K562 (cell line): ENCODE measurements around the gene ANO6. TPM values are rescaled to one million over a fixed set of nuclear protein-coding genes. Genes with fewer than 3 reads are reported as not detected.
A peak's percentile ranks its signal among the peaks of the same experiment; 100 is the strongest.

ENCODE experiments used
- ATAC-seq: fragments of 200-7000 bp; cut with Tn5 transposase; 3 replicates; pipeline ENCODE4 v1.9.1; 2020; ENCODE audit warnings: moderate library complexity
- BruUV-seq: library from RNA; stranded (reverse); fragments of 400-500 nt; replicated peaks from 2 replicates; lab custom pipeline; 2021; lab: Mats Ljungman, UMichigan
- CTCF ChIA-PET: fragments of 300-600 bp; formaldehyde crosslinking; extraction: SDS; loops from one replicate; lab custom pipeline; 2021; ENCODE audit warnings: low intra/inter-chr PET ratio; lab: Yijun Ruan, JAX
- POLR2A ChIA-PET: fragments of 300-600, 350-650 bp; sonication (Branson Sonifier 250); formaldehyde crosslinking; extraction: SDS; loops from one replicate; lab custom pipeline; 2021; ENCODE audit warnings: antibody characterized with exemption, inconsistent platforms; lab: Yijun Ruan, JAX
- DNase-seq, 4 experiments: peaks; one replicate each; pipeline versions ENCODE4 v3.0.0 to v3.0.0-alpha.2; 2011 to 2018; ENCODE audit warnings: low spot score in 3 of 4, mixed read lengths in 3 of 4; ENCODE audit errors: extremely low read depth in 1 of 4
- FAIRE-seq: peaks from 2 replicates; lab custom pipeline; 2011; peaks lifted over from hg19 to GRCh38; lab: Jason Lieb, UNC
- H2AFZ ChIP-seq: 2 replicates; pipeline ENCODE4 v1.6.0; 2011; ENCODE audit warnings: low read depth, low read length, control low read depth, inconsistent platforms
- H3K27ac ChIP-seq: fragments of 200-600 bp; 3 replicates; pipeline ENCODE4 v1.8.0; 2011; ENCODE audit warnings: low read depth, mild to moderate bottlenecking, control low read depth, inconsistent platforms, low read length, moderate library complexity, mixed read lengths; ENCODE audit errors: extremely low read depth
- H3K27me3 ChIP-seq, 2 experiments: fragments of 300-600 bp in 1 of 2; 2 replicates in 1 of 2; 3 replicates in 1 of 2; pipeline versions ENCODE4 v1.6.0 to v1.8.0; 2011; ENCODE audit warnings: inconsistent platforms in 2 of 2, low read length in 2 of 2, mild to moderate bottlenecking in 1 of 2, mixed read lengths in 1 of 2, moderate library complexity in 1 of 2; ENCODE audit not compliant: control insufficient read depth in 2 of 2, insufficient read depth in 2 of 2
- H3K36me3 ChIP-seq: fragments of 300-600 bp; 3 replicates; pipeline ENCODE4 v1.8.0; 2011; ENCODE audit warnings: mild to moderate bottlenecking, low read length, inconsistent platforms; ENCODE audit not compliant: control insufficient read depth, insufficient read depth
- H3K4me1 ChIP-seq, 2 experiments: fragments of 200-600 bp in 1 of 2; replicated peaks in 1 of 2; 2 replicates in 1 of 2; 3 replicates in 1 of 2; pipeline versions ENCODE4 v1.5.1 to v1.8.0; 2011; ENCODE audit warnings: inconsistent platforms in 2 of 2, low read length in 2 of 2, mild to moderate bottlenecking in 1 of 2, mixed read lengths in 1 of 2, moderate library complexity in 1 of 2; ENCODE audit not compliant: control insufficient read depth in 2 of 2, insufficient read depth in 2 of 2
- H3K4me2 ChIP-seq: 2 replicates; pipeline ENCODE4 v1.6.1; 2011; ENCODE audit warnings: low read length, control low read depth, inconsistent platforms, mixed read lengths; ENCODE audit not compliant: insufficient read depth
- H3K4me3 ChIP-seq: fragments of 200-600 bp; sonication (generic), shearing (Covaris generic); 2 replicates; pipeline ENCODE4 v1.5.1; 2016; ENCODE audit warnings: control low read depth, inconsistent platforms
- H3K79me2 ChIP-seq: fragments of 200-600 bp; 3 replicates; pipeline ENCODE4 v1.8.0; 2011; ENCODE audit warnings: low read length, inconsistent platforms; ENCODE audit not compliant: control insufficient read depth, insufficient read depth
- H3K9ac ChIP-seq, 2 experiments: 2 replicates each; pipeline versions ENCODE4 v1.6.0 to v1.6.1; 2011; ENCODE audit warnings: low read depth in 2 of 2, low read length in 2 of 2, control low read depth in 1 of 2, inconsistent platforms in 1 of 2, mild to moderate bottlenecking in 1 of 2, mixed read lengths in 1 of 2; ENCODE audit not compliant: insufficient read depth in 1 of 2
- H3K9me1 ChIP-seq: one replicate; pipeline ENCODE4 v1.6.0; 2011; ENCODE audit warnings: inconsistent platforms, mild to moderate bottlenecking, low read length, moderate library complexity; ENCODE audit not compliant: control insufficient read depth, insufficient read depth
- H3K9me3 ChIP-seq: replicated peaks from 2 replicates; pipeline ENCODE4 v1.5.1; 2011; ENCODE audit warnings: low read depth, low read length, inconsistent platforms; ENCODE audit not compliant: control insufficient read depth, insufficient read depth
- H4K20me1 ChIP-seq: replicated peaks from 2 replicates; pipeline ENCODE4 v1.6.1; 2011; ENCODE audit warnings: low read length, inconsistent platforms, mixed read lengths; ENCODE audit not compliant: control insufficient read depth, insufficient read depth
- CBX1 ChIP-seq: sonication (generic); IDR thresholded peaks from 2 replicates; pipeline ENCODE4 v1.6.1; 2016; ENCODE audit warnings: antibody characterized with exemption, low read depth, mild to moderate bottlenecking
- CEBPZ ChIP-seq: fragments of 150-350 bp; IDR thresholded peaks from 2 replicates; pipeline ENCODE4 v1.6.1; 2014; ENCODE audit warnings: low read depth, mild to moderate bottlenecking, low read length, borderline replicate concordance
- GMEB1 ChIP-seq: fragments of 250-450 bp; sonication (Bioruptor Pico); IDR thresholded peaks from 2 replicates; pipeline ENCODE4 v1.4.0; 2020; ENCODE audit warnings: mild to moderate bottlenecking
- KLF6 ChIP-seq: fragments of 250-450 bp; sonication (Bioruptor Pico); IDR thresholded peaks from 2 replicates; pipeline ENCODE4 v1.4.0; 2020; ENCODE audit warnings: mild to moderate bottlenecking, moderate library complexity, borderline replicate concordance
- PHF20 ChIP-seq: fragments of 450-650 bp; IDR thresholded peaks from 2 replicates; pipeline ENCODE4 v1.6.1; 2018; ENCODE audit not compliant: partially characterized antibody
- PHF21A ChIP-seq: fragments of 450-650 bp; IDR thresholded peaks from 2 replicates; pipeline ENCODE4 v1.6.1; 2017; ENCODE audit warnings: low read depth, borderline replicate concordance
- PKNOX1 ChIP-seq: fragments of 450-650 bp; IDR thresholded peaks from 2 replicates; pipeline ENCODE4 v1.6.1; 2016
- STAG1 ChIP-seq: sonication (generic); formaldehyde crosslinking; IDR thresholded peaks from 2 replicates; pipeline ENCODE4 v1.5.0; 2020; ENCODE audit warnings: missing genetic modification reagents, borderline replicate concordance
- THRB ChIP-seq: fragments of 450-650 bp; formaldehyde crosslinking; conservative IDR thresholded peaks from 2 replicates; pipeline ENCODE4 v1.4.0; 2022; ENCODE audit warnings: mild to moderate bottlenecking, missing genetic modification characterization
- ZBTB33 ChIP-seq: sonication (generic); formaldehyde crosslinking; IDR thresholded peaks from 2 replicates; pipeline ENCODE4 v1.8.1; 2023; ENCODE audit warnings: mild to moderate bottlenecking, missing genetic modification reagents
- ZNF699 ChIP-seq: fragments of 250-450 bp; sonication (Bioruptor Pico); IDR thresholded peaks from 2 replicates; pipeline ENCODE4 v1.8.0; 2021; ENCODE audit warnings: mild to moderate bottlenecking, moderate library complexity; ENCODE audit not compliant: insufficient replicate concordance
- WGBS: fragments of 100-300 bp; shearing (Covaris generic); methylation state at CpG from one replicate; pipeline ENCODE4 v1.1.6; 2016; ENCODE audit warnings: low coverage, mixed read lengths; ENCODE audit not compliant: insufficient coverage; ENCODE audit errors: missing lambda C conversion rate; 5-methylcytosine and 5-hydroxymethylcytosine counted together
- in situ Hi-C: fragments of 300-500 bp; cut with MboI; formaldehyde crosslinking; loops from 4 replicates; pipeline ENCODE4 v1.15.0; 2018; ENCODE audit warnings: inconsistent platforms, mixed read lengths
- intact Hi-C: fragments of 100-400 bp; cut with micrococcal nuclease; formaldehyde crosslinking; loops from 2 replicates; pipeline ENCODE4 v1.14.2; 2022
- polyA plus RNA-seq, 8 experiments: library from polyadenylated mRNA; depleted of rRNA in 4 of 8; stranded (reverse) in 5 of 8; unstranded in 3 of 8; fragments of >200 nt; fragmentation: Nextera tagmentation in 2 of 8; fragmentation: Illumina TruSeq in 1 of 8; extraction: Ambion mirVana in 2 of 8; extraction: Trizol in 1 of 8; gene quantifications; 2 replicates each; pipeline versions ENCODE4 v1.2.1 to v1.2.3, GENCODE V29; 2011 to 2014; ENCODE audit warnings: inconsistent platforms in 1 of 8, missing spikeins in 1 of 8
- total RNA-seq, 7 experiments: library from RNA; depleted of rRNA in 6 of 7; stranded (reverse); fragments of >200 nt in 6 of 7; fragmentation: Illumina TruSeq in 2 of 7; extraction: Trizol in 2 of 7; gene quantifications; 2 replicates each; pipeline versions ENCODE4 v1.2.1 to v1.2.3, GENCODE V29; 2011 to 2021; ENCODE audit warnings: low replicate concordance in 1 of 7

Gene ANO6
- total and polyA plus RNA-seq, 9 of the 15 experiments (the other 6 are each of a cell fraction or from before 2014, with no cell fraction given): 3.5 to 24.7 (median 20.3) TPM

GRCh38 chr12:45234139-45234865 is 18.4 kb downstream of the ANO6 start:
- H3K9me3 ChIP-seq: no peaks in the 10 kb centered on the region
- BruUV-seq: no TSS peak
- WGBS: 4% methylated on average over 4 of the region's 4 CpGs
- peak; percentile 86 for FAIRE-seq
- H4K20me1 ChIP-seq: no peaks in the 10 kb centered on the region
- in situ Hi-C loops (no loop called here), intact Hi-C loops (no loop called here)
- H3K4me1 ChIP-seq: peaks cover 0 to 47% of the 10 kb centered on the region in 2 experiments; a peak in 4 of 5 replicates
- peak overlapping the region; percentile 18 for H2AFZ ChIP-seq
- peak overlapping the region in 1 of 2 experiments; percentile 48; a peak in 2 of 4 replicates for H3K9ac ChIP-seq
- peaks cover 34% of the 10 kb centered on the region for H3K79me2 ChIP-seq
- DNase-seq: peak; percentile 42 to 75 (median 60)
- peaks cover 7% of the 10 kb centered on the region; the same call in 2 of the 3 replicates for H3K36me3 ChIP-seq
- ChIA-PET CTCF (no interaction called here), POLR2A (interaction anchor here (1.6 kb wide), 1 partner anchor 10 kb away, joined by 6 read pairs; no protein-coding TSS in a partner anchor)
- no peaks in the 10 kb centered on the region for H3K9me1 ChIP-seq
- peak overlapping the region; percentile 80 for H3K27ac ChIP-seq
- ATAC-seq: peak; percentile 86
- peak overlapping the region; percentile 50 for H3K4me2 ChIP-seq
- no peaks in the 10 kb centered on the region for H3K27me3 ChIP-seq
- H3K4me3 ChIP-seq: no peak overlapping the region
- no peak for TF ChIP-seq CBX1
- no peak for TF ChIP-seq KLF6
- no peak for TF ChIP-seq PHF20
- no peak for TF ChIP-seq THRB
- TF ChIP-seq GMEB1 (CRISPR knock-in tag): no peak
- TF ChIP-seq ZNF699 (CRISPR knock-in tag): no peak
- TF ChIP-seq ZBTB33 (CRISPR knock-in tag): no peak
- no peak for TF ChIP-seq CEBPZ
- no peak; the same call in 1 of the 2 replicates for TF ChIP-seq PKNOX1
- TF ChIP-seq STAG1 (CRISPR knock-in tag): no peak
- TF ChIP-seq PHF21A: no peak; the same call in 1 of the 2 replicates
